Measurements from ENCODE around the gene CRYBG1.

- TF ChIP-seq CTCF (IDR thresholded peaks at IDR 0.05; ENCODE audit: insufficient read depth, low read length) (no peak), POLR2AphosphoS5 (IDR thresholded peaks at IDR 0.05; ENCODE audit: low read depth) (no peak), GABPA (IDR thresholded peaks at IDR 0.05; ENCODE audit: low read depth) (no peak)
Measured at GRCh38 chr6:106411056-106411455, 50.5 kb downstream of the CRYBG1 start.
